HUES48 (cell line): ENCODE results near the gene MED15.

Experiments
- H3K27ac ChIP-seq: one replicate; pipeline ENCODE4 v1.7.0; 2013; ENCODE audit warnings: low read depth, low read length, inconsistent platforms
- H3K27me3 ChIP-seq: 2 replicates; pipeline ENCODE4 v1.6.1; 2013; ENCODE audit warnings: mild to moderate bottlenecking, low read length; ENCODE audit not compliant: control insufficient read depth, insufficient read depth
- H3K36me3 ChIP-seq: 2 replicates; pipeline ENCODE4 v1.6.1; 2013; ENCODE audit warnings: low read length; ENCODE audit not compliant: control insufficient read depth, insufficient read depth
- H3K4me1 ChIP-seq: 2 replicates; pipeline ENCODE4 v1.6.1; 2013; ENCODE audit warnings: mild to moderate bottlenecking, low read length; ENCODE audit not compliant: control insufficient read depth, insufficient read depth
- H3K4me3 ChIP-seq: 2 replicates; pipeline ENCODE4 v1.5.1; 2013; ENCODE audit warnings: mild to moderate bottlenecking, low read depth, low read length
- H3K9ac ChIP-seq: 2 replicates; pipeline ENCODE4 v1.6.1; 2013; ENCODE audit warnings: mild to moderate bottlenecking, low read depth, low read length, moderate library complexity
- H3K9me3 ChIP-seq: 2 replicates; pipeline ENCODE4 v1.6.1; 2013; ENCODE audit warnings: low read length; ENCODE audit not compliant: control insufficient read depth, insufficient read depth

Gene MED15

GRCh38 chr22:20625270-20625669 is 117.9 kb downstream of the MED15 start:
- Histone ChIP-seq H3K27me3 (no peaks in the 10 kb centered on the region), H3K4me1 (no peaks in the 10 kb centered on the region), H3K9me3 (no peaks in the 10 kb centered on the region), H3K9ac (no peak overlapping the region), H3K27ac (no peak overlapping the region), H3K4me3 (no peak overlapping the region), H3K36me3 (no peaks in the 10 kb centered on the region)

GRCh38 chr22:20626811-20627210 is 119.4 kb downstream of the MED15 start:
- no peak overlapping the region for H3K4me3 ChIP-seq
- no peaks in the 10 kb centered on the region for H3K36me3 ChIP-seq
- H3K9ac ChIP-seq, result no peak overlapping the region
- H3K9me3 ChIP-seq, result no peaks in the 10 kb centered on the region
- no peak overlapping the region for H3K27ac ChIP-seq
- H3K4me1 ChIP-seq, result no peaks in the 10 kb centered on the region
- H3K27me3 ChIP-seq, result no peaks in the 10 kb centered on the region

GRCh38 chr22:20627432-20627831 is 120.0 kb downstream of the MED15 start:
- Histone ChIP-seq H3K4me1 (no peaks in the 10 kb centered on the region), H3K27me3 (no peaks in the 10 kb centered on the region)

GRCh38 chr22:20628081-20628939 is 120.9 kb downstream of the MED15 start:
- no peaks in the 10 kb centered on the region for H3K36me3 ChIP-seq
- H3K27ac ChIP-seq, result no peak overlapping the region
- no peaks in the 10 kb centered on the region for H3K9me3 ChIP-seq
- no peaks in the 10 kb centered on the region for H3K4me1 ChIP-seq
- H3K4me3 ChIP-seq, result no peak overlapping the region
- H3K9ac ChIP-seq, result no peak overlapping the region
- H3K27me3 ChIP-seq, result no peaks in the 10 kb centered on the region

More at GRCh38 chr22:20627432-20627831, 120.0 kb downstream of the MED15 start:
- no peak overlapping the region for H3K9ac ChIP-seq
- no peak overlapping the region for H3K27ac ChIP-seq
- H3K36me3 ChIP-seq, result no peaks in the 10 kb centered on the region
- no peaks in the 10 kb centered on the region for H3K9me3 ChIP-seq
- no peak overlapping the region for H3K4me3 ChIP-seq

GRCh38 chr22:20629401-20629800 is 122.0 kb downstream of the MED15 start:
- Histone ChIP-seq H3K9ac (no peak overlapping the region), H3K9me3 (no peaks in the 10 kb centered on the region), H3K27ac (no peak overlapping the region), H3K27me3 (no peaks in the 10 kb centered on the region), H3K4me1 (no peaks in the 10 kb centered on the region), H3K4me3 (no peak overlapping the region), H3K36me3 (no peaks in the 10 kb centered on the region)

GRCh38 chr22:20630873-20631617 is 123.6 kb downstream of the MED15 start:
- no peaks in the 10 kb centered on the region for H3K27me3 ChIP-seq
- H3K9ac ChIP-seq, result no peak overlapping the region
- H3K36me3 ChIP-seq, result no peaks in the 10 kb centered on the region
- no peak overlapping the region for H3K4me3 ChIP-seq
- no peaks in the 10 kb centered on the region for H3K9me3 ChIP-seq
- no peaks in the 10 kb centered on the region for H3K4me1 ChIP-seq
- H3K27ac ChIP-seq, result no peak overlapping the region

- no peaks in the 10 kb centered on the region for H3K4me1 ChIP-seq
- H3K27ac ChIP-seq, result no peak overlapping the region
- no peaks in the 10 kb centered on the region for H3K27me3 ChIP-seq
- no peaks in the 10 kb centered on the region for H3K36me3 ChIP-seq
- H3K4me3 ChIP-seq, result no peak overlapping the region
- no peaks in the 10 kb centered on the region for H3K9me3 ChIP-seq
- H3K9ac ChIP-seq, result no peak overlapping the region
These were observed 124.7 kb downstream of the MED15 start for GRCh38 chr22:20632082-20632481.

GRCh38 chr22:20632518-20632917 is 125.1 kb downstream of the MED15 start:
- H3K36me3 ChIP-seq, result no peaks in the 10 kb centered on the region
- H3K27ac ChIP-seq, result no peak overlapping the region
- H3K4me3 ChIP-seq, result no peak overlapping the region
- no peaks in the 10 kb centered on the region for H3K27me3 ChIP-seq
- H3K4me1 ChIP-seq, result no peaks in the 10 kb centered on the region
- H3K9me3 ChIP-seq, result no peaks in the 10 kb centered on the region
- H3K9ac ChIP-seq, result no peak overlapping the region

- H3K4me3 ChIP-seq, result no peak overlapping the region
- no peak overlapping the region for H3K27ac ChIP-seq
- no peaks in the 10 kb centered on the region for H3K4me1 ChIP-seq
- no peak overlapping the region for H3K9ac ChIP-seq
- no peaks in the 10 kb centered on the region for H3K36me3 ChIP-seq
- H3K27me3 ChIP-seq, result no peaks in the 10 kb centered on the region
- H3K9me3 ChIP-seq, result no peaks in the 10 kb centered on the region; the same call in 1 of the 2 replicates
These were observed 127.3 kb downstream of the MED15 start for GRCh38 chr22:20634560-20635226.

GRCh38 chr22:20635227-20635591 is 127.8 kb downstream of the MED15 start:
- no peak overlapping the region for H3K9ac ChIP-seq
- H3K36me3 ChIP-seq, result no peaks in the 10 kb centered on the region
- H3K27ac ChIP-seq, result no peak overlapping the region
- no peaks in the 10 kb centered on the region for H3K4me1 ChIP-seq
- no peaks in the 10 kb centered on the region for H3K27me3 ChIP-seq
- H3K9me3 ChIP-seq, result no peaks in the 10 kb centered on the region; the same call in 1 of the 2 replicates
- no peak overlapping the region for H3K4me3 ChIP-seq
